GM19023 (cell line): ENCODE data around the gene MAP2K5.
"Not testable (repeated sequence)": the region's sequence is repeated elsewhere in the genome, so short reads cannot be mapped to it uniquely, and the experiment has no call there.

Experiments
- ATAC-seq: cut with Tn5 transposase; IDR thresholded peaks from one replicate; pipeline ENCODE4 v1.9.1; 2021; ENCODE audit warnings: mild to moderate bottlenecking, moderate library complexity; ENCODE audit not compliant: unreplicated experiment

MAP2K5 gene

GRCh38 chr15:67592245-67592644, 49.7 kb downstream of the MAP2K5 start:
- ATAC-seq: no peak

DNA sequence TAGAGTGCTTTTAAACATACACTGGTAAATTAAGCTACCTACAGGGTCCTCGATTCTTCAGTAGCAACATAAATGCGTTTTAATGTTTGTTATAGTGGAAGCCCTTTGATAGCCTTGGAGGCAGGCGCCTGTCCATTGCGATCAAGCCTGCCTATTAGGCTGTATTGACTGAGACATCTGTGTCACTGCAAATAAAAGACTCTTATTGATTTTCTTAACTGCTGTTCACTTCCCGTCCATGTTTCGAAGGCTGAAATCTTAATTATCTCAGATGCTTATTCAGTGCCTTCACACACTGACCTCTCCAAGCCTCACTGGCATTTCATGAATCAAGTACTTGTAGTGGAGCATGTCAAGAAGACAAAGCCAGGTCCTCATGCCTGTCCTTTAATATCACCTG, 51.1 kb downstream of the MAP2K5 start:
- ATAC-seq: no peak

DNA sequence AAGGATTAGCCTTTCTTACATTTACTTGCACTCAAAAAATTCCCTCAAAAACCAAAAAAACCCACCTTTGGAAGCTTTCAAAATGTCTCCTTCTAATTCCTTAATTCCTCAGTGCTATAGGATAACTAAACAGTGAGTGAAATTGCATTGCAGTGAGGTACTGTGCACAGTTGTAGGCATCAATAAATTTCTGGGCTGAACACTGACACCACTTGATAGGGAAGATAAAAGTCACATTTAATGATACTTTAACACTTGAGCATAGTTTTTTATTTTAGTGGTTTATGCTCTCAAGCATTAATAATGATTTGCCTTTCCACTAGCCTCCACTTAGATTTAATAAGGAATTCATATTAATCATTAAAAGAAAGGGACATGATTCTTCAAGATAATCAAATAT, 52.3 kb downstream of the MAP2K5 start:
- ATAC-seq: no peak

DNA sequence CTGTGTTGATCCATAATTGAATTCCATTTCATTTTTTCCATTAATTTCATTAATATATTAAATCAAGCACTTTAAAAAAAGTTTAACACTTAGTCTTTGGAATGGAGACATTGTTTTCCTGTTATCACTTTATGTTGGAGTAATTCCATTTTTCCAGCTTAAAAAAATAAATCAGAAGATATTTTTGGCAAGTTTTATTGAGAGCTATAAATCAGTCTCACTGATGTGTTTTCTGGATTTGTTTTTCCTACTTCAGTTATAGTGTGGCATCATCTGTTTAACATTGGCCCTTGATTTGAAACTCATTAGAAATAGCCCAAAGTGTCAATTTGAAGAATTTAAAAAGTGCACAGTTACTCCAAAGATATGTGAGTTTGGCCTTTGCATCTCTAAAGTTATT, 53.1 kb downstream of the MAP2K5 start:
- ATAC-seq: no peak

GRCh38 chr15:67601073-67601472, 58.6 kb downstream of the MAP2K5 start:
- no peak for ATAC-seq

GRCh38 chr15:67603063-67603462, 60.6 kb downstream of the MAP2K5 start:
- no peak for ATAC-seq

- no peak for ATAC-seq
Observed at GRCh38 chr15:67605871-67606270, 63.4 kb downstream of the MAP2K5 start.

DNA sequence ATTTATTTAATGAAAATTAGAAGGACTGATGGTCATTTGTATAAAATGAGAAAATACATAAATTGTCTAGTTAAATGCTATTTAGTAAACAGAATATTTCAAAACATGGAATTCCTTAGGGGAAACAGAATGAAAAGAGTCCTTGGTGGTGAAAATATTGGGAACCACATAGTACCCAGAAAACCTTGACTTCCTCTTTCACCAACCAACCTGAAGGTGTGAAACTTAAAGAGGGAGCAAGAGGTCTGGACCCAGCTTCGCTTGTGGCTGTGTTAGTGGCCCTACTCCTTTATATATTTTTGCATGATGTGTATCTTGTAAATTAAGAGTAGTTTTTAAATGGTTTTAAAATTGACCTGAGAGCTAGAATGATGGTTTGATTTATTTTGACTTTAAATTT, 64.2 kb downstream of the MAP2K5 start:
- ATAC-seq: no peak

DNA sequence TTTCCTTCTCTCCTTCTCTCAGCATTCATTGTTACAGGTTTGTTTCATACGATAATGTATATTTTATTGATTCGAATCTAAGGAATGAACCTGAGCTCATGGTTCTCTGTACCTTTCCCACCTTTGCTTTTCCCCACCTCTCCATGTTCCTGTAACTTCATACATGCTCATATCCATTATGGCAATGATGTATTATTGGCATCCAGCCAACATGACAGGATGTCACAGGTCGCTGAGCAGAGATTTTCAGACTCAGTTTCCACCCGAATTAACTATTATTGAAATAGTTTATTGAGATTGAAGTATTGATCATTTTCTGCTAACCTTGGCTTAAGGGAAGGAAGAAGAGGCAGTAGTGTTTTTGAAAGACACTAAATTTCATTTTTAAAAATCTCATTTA, 64.8 kb downstream of the MAP2K5 start:
- ATAC-seq: no peak

GRCh38 chr15:67607959-67608637, 65.6 kb downstream of the MAP2K5 start:
- no peak for ATAC-seq

GRCh38 chr15:67608638-67608959, 66.1 kb downstream of the MAP2K5 start:
- ATAC-seq: no peak

- ATAC-seq: no peak
Observed at GRCh38 chr15:67611370-67612369, 69.2 kb downstream of the MAP2K5 start.

DNA sequence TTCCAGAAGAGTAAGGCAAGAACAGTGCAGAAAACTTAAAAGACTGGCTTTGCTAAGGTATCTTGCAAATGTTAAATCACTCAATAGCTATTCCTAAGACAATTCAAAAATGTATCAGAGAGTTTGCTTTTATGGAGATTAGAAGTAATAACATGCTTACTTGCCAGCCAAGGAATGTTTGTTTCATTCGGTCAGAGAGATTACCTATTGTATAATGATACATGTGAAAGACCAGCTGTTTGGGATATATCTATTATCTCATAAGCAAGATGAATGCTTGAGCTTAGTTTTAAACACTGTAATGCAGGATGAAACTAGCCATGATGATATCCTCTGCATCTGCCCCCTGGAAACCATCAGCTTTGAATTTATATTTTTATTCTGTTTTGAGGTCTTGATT, 70.7 kb downstream of the MAP2K5 start:
- no peak for ATAC-seq

GRCh38 chr15:67613708-67614107, 71.2 kb downstream of the MAP2K5 start:
- ATAC-seq: no peak

GRCh38 chr15:67615131-67615534, 72.6 kb downstream of the MAP2K5 start:
- ATAC-seq: not testable (repeated sequence)

- ATAC-seq: no peak
Observed at GRCh38 chr15:67618297-67618696, 75.8 kb downstream of the MAP2K5 start.

GRCh38 chr15:67622110-67622509, 79.6 kb downstream of the MAP2K5 start:
- ATAC-seq: no peak

GRCh38 chr15:67632261-67632660, 89.8 kb downstream of the MAP2K5 start:
- ATAC-seq: no peak

GRCh38 chr15:67635950-67636349, 93.4 kb downstream of the MAP2K5 start:
- ATAC-seq: not testable (repeated sequence)

GRCh38 chr15:67639591-67639990, 97.1 kb downstream of the MAP2K5 start:
- ATAC-seq: no peak

- ATAC-seq: no peak
Observed at GRCh38 chr15:67641453-67641852, 99.0 kb downstream of the MAP2K5 start.

DNA sequence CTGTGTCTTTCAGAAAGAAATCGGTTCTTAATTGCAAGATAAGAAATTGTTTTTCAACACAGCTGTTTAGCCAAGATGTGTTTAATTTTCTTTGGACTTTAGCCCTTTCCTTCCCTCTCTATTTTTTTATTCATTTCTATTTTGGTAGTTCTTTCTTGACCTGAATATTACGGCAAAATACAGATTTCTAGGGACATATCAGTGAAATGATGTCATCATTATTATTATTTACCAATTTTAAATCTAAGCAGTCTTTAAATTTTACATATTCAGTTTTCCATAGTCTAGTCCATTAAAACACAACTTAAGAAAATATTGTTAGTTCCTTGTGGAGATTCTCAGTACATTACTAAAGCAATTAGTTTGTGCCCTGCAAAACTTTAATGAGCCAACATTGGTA, 104.3 kb downstream of the MAP2K5 start:
- no peak for ATAC-seq
